T-cell (primary cell): Measurements from ENCODE around the gene LPCAT4. TPM values are rescaled to one million over a fixed set of nuclear protein-coding genes. Genes with fewer than 3 reads are reported as not detected.
A peak's percentile ranks its signal among the peaks of the same experiment; 100 is the strongest.

Source experiments
- ATAC-seq, 4 experiments: fragments of 200-7000 bp in 3 of 4; fragments of 150-1000 bp in 1 of 4; cut with Tn5 transposase; replicated peaks in 1 of 4; 1 replicate in 3 of 4; 2 replicates in 1 of 4; pipeline ENCODE4 v1.10.0; 2021; ENCODE audit warnings: moderate library complexity in 3 of 4, mild to moderate bottlenecking in 2 of 4, moderate number of reproducible peaks in 1 of 4
- CTCF ChIA-PET, 2 donors: fragments of 300-600 bp; sonication (Branson Sonifier 250); formaldehyde crosslinking; loops; one replicate each; lab custom pipeline; 2022; ENCODE audit warnings: antibody characterized with exemption in 2 of 2; lab: Charles Lee
- POLR2A ChIA-PET, 2 donors: fragments of 300-600 bp; sonication (Branson Sonifier 250); formaldehyde crosslinking; loops; one replicate each; lab custom pipeline; 2022; ENCODE audit warnings: antibody characterized with exemption in 2 of 2; lab: Charles Lee
- DNase-seq, 35 experiments: peaks; one replicate each; pipeline versions ENCODE4 v3.0.0 to v3.0.0-alpha.2; 2013 to 2023
- H3K27ac ChIP-seq: one replicate; pipeline ENCODE4 v1.5.1; 2013; ENCODE audit warnings: low read length
- H3K27me3 ChIP-seq, 2 experiments: replicated peaks in 1 of 2; 1 replicate in 1 of 2; 2 replicates in 1 of 2; pipeline versions ENCODE4 v1.6.1 to v1.7.0; 2013; ENCODE audit warnings: low read length in 1 of 2, mixed read lengths in 1 of 2; ENCODE audit not compliant: control insufficient read depth in 2 of 2, insufficient read depth in 2 of 2; ENCODE audit errors: extremely low read depth in 1 of 2
- H3K36me3 ChIP-seq, 2 donors: 1 replicate in 1 of 2; 2 replicates in 1 of 2; pipeline versions ENCODE4 v1.6.1 to v1.7.0; 2013; ENCODE audit warnings: low read length in 1 of 2; ENCODE audit not compliant: control insufficient read depth in 2 of 2, insufficient read depth in 1 of 2; ENCODE audit errors: extremely low read depth in 1 of 2
- H3K4me1 ChIP-seq, 2 experiments: 1 replicate in 1 of 2; 2 replicates in 1 of 2; pipeline versions ENCODE4 v1.6.1 to v1.7.0; 2013; ENCODE audit warnings: low read length in 2 of 2, mixed read lengths in 1 of 2; ENCODE audit not compliant: insufficient read depth in 2 of 2, control insufficient read depth in 1 of 2; ENCODE audit errors: extremely low read depth in 1 of 2
- H3K4me3 ChIP-seq, 2 donors: 1 replicate in 1 of 2; 2 replicates in 1 of 2; pipeline versions ENCODE4 v1.5.1 to v1.7.0; 2013; ENCODE audit warnings: mild to moderate bottlenecking in 2 of 2, low read length in 1 of 2, moderate library complexity in 1 of 2; ENCODE audit not compliant: control insufficient read depth in 1 of 2; ENCODE audit errors: extremely low read depth in 1 of 2
- H3K9me3 ChIP-seq: 2 replicates; pipeline ENCODE4 v1.7.0; 2013
- H3K27ac Mint-ChIP-seq, 2 donors: one replicate each; pipeline ENCODE4 v1.8.0; 2020 to 2021; ENCODE audit warnings: mild to moderate bottlenecking in 2 of 2, mixed read lengths in 2 of 2
- H3K27me3 Mint-ChIP-seq, 2 donors: one replicate each; pipeline ENCODE4 v1.8.0; 2021 to 2022; ENCODE audit warnings: mixed read lengths in 2 of 2
- H3K36me3 Mint-ChIP-seq: one replicate; pipeline ENCODE4 v1.8.0; 2021; ENCODE audit warnings: mixed read lengths
- H3K4me1 Mint-ChIP-seq, 3 donors: one replicate each; pipeline ENCODE4 v1.8.0; 2020 to 2022; ENCODE audit warnings: mixed read lengths in 3 of 3, mild to moderate bottlenecking in 1 of 3
- H3K4me3 Mint-ChIP-seq, 3 donors: one replicate each; pipeline ENCODE4 v1.8.0; 2020 to 2022; ENCODE audit warnings: mild to moderate bottlenecking in 3 of 3, mixed read lengths in 3 of 3, moderate library complexity in 3 of 3
- H3K9me3 Mint-ChIP-seq, 3 donors: one replicate each; pipeline ENCODE4 v1.8.0; 2020 to 2022; ENCODE audit warnings: mixed read lengths in 3 of 3
- WGBS: methylation state at CpG from one replicate; pipeline ENCODE4 v1.1.5; 2013; ENCODE audit warnings: missing lambda C conversion rate; ENCODE audit not compliant: insufficient coverage; 5-methylcytosine and 5-hydroxymethylcytosine counted together
- total RNA-seq, 35 experiments: library from RNA in 6 of 35; stranded (reverse) in 6 of 35; fragments of 120-200 nt in 1 of 35; gene quantifications; one replicate each; pipeline versions ENCODE4 v1.2.1 to v1.2.4 and lab custom pipeline; 2013 to 2026

The LPCAT4 gene
- total RNA-seq, 5 donors from 2014 or later (not counting 1 experiment from before 2014, with no cell fraction given) = 60.8 to 115 (median 91.1) TPM

GRCh38 chr15:34331809-34332208, 35.2 kb downstream of the LPCAT4 start:
- DNase-seq (peak in 1 of 35 experiments; percentile 56), ATAC-seq (peak; percentile 64 to 71 (median 68))
- Mint-ChIP-seq H3K4me3 (peak overlapping the region; percentile 13 to 50 (median 41)), H3K9me3 (no peaks in the 10 kb centered on the region), H3K27me3 (no peaks in the 10 kb centered on the region), H3K36me3 (peaks cover 7% of the 10 kb centered on the region), H3K4me1 (peaks cover 78 to 93% (median 89%) of the 10 kb centered on the region in 3 donors), H3K27ac (peak overlapping the region; percentile 77 to 86)
- Histone ChIP-seq H3K4me3 (no peak overlapping the region), H3K36me3 (no peaks in the 10 kb centered on the region), H3K4me1 (peaks cover 52 to 55% of the 10 kb centered on the region in 2 experiments), H3K27me3 (no peaks in the 10 kb centered on the region), H3K9me3 (no peaks in the 10 kb centered on the region), H3K27ac (peak overlapping the region; percentile 30)
- 0% methylated on average over 1 of the region's 2 CpGs for WGBS
- POLR2A ChIA-PET = no interaction called here
- CTCF ChIA-PET = no interaction called here

GRCh38 chr15:34330279-34330678, 36.7 kb downstream of the LPCAT4 start:
- Histone ChIP-seq H3K27ac (peak overlapping the region; percentile 38), H3K36me3 (no peaks in the 10 kb centered on the region), H3K4me1 (peaks cover 44 to 47% of the 10 kb centered on the region in 2 experiments), H3K9me3 (no peaks in the 10 kb centered on the region), H3K27me3 (no peaks in the 10 kb centered on the region), H3K4me3 (no peak overlapping the region)
- DNase-seq (no peak), ATAC-seq (no peak)
- Mint-ChIP-seq H3K9me3 (no peaks in the 10 kb centered on the region), H3K27me3 (no peaks in the 10 kb centered on the region), H3K36me3 (peaks cover 7% of the 10 kb centered on the region), H3K27ac (peak overlapping the region; percentile 59 to 83), H3K4me1 (peaks cover 76 to 86% (median 85%) of the 10 kb centered on the region in 3 donors), H3K4me3 (peak overlapping the region in 1 of 3 donors; percentile 52)
- 100% methylated on average over 3 of the region's 5 CpGs for WGBS
- CTCF ChIA-PET = interaction anchor here in 1 of 2 donors (1.2 kb wide), 1 partner anchor 59 kb away, joined by 3 read pairs; no protein-coding TSS in a partner anchor
- POLR2A ChIA-PET = interaction anchor here (0.6 to 0.7 kb wide), 3 partner anchors 23 to 110 kb away, joined by 5 to 6 read pairs (median 5); no protein-coding TSS in a partner anchor

GRCh38 chr15:34329006-34329405, 38.0 kb downstream of the LPCAT4 start:
- H3K9me3 Mint-ChIP-seq = no peaks in the 10 kb centered on the region
- no peak for ATAC-seq

GRCh38 chr15:34327906-34328305, 39.1 kb downstream of the LPCAT4 start:
- no CpG with 5 or more reads among the region's 4 CpGs for WGBS
- DNase-seq = no peak
- Mint-ChIP-seq H3K27ac (peak overlapping the region; percentile 87 to 96), H3K4me1 (peaks cover 65 to 75% (median 69%) of the 10 kb centered on the region in 3 donors), H3K36me3 (peaks cover 7% of the 10 kb centered on the region), H3K4me3 (peak overlapping the region; percentile 32 to 61 (median 56)), H3K9me3 (no peaks in the 10 kb centered on the region), H3K27me3 (no peaks in the 10 kb centered on the region)
- POLR2A ChIA-PET = interaction anchor here (0.5 to 1.6 kb wide), 7 partner anchors 9 to 659 kb away, joined by 3 to 5 read pairs (median 3); partner anchors contain the start of gene SLC12A6 (in 1 of the 2)
- no peaks in the 10 kb centered on the region for H3K9me3 ChIP-seq
- H3K27ac ChIP-seq = peak overlapping the region; percentile 53
- H3K4me3 ChIP-seq = peak overlapping the region in 1 of 2 donors; percentile 18
- no peaks in the 10 kb centered on the region for H3K27me3 ChIP-seq
- peaks cover 32 to 37% of the 10 kb centered on the region in 2 experiments for H3K4me1 ChIP-seq
- peak in 1 of 4 experiments; percentile 27 for ATAC-seq
- CTCF ChIA-PET = interaction anchor here (0.6 to 3.0 kb wide), 10 partner anchors 9 to 1215 kb away, joined by 3 to 19 read pairs (median 4); partner anchors contain the start of genes NOP10 (in 2 of the 2), NUTM1 (in 2 of the 2), LPCAT4 (in 1 of the 2) and SLC12A6 (in 1 of the 2)
- no peaks in the 10 kb centered on the region for H3K36me3 ChIP-seq

More at GRCh38 chr15:34329006-34329405, 38.0 kb downstream of the LPCAT4 start:
- Mint-ChIP-seq H3K36me3 (peaks cover 7% of the 10 kb centered on the region), H3K27ac (peak overlapping the region; percentile 87 to 96), H3K27me3 (no peaks in the 10 kb centered on the region), H3K4me1 (peaks cover 73 to 79% (median 76%) of the 10 kb centered on the region in 3 donors), H3K4me3 (peak overlapping the region; percentile 7 to 59 (median 56))
- POLR2A ChIA-PET = interaction anchor here (0.5 to 1.6 kb wide), 5 partner anchors 10 to 104 kb away, joined by 3 to 8 read pairs (median 5); no protein-coding TSS in a partner anchor
- peak overlapping the region; percentile 3 for H3K27ac ChIP-seq
- no peak overlapping the region for H3K4me3 ChIP-seq
- peaks cover 38 to 47% of the 10 kb centered on the region in 2 experiments for H3K4me1 ChIP-seq
- 63% methylated on average over 1 of the region's 2 CpGs for WGBS
- no peaks in the 10 kb centered on the region for H3K9me3 ChIP-seq
- DNase-seq = no peak
- no peaks in the 10 kb centered on the region for H3K27me3 ChIP-seq
- CTCF ChIA-PET = interaction anchor here (0.6 to 3.0 kb wide), 7 partner anchors 9 to 88 kb away, joined by 3 to 19 read pairs (median 5); partner anchors contain the start of genes LPCAT4 (in 1 of the 2), NOP10 (in 1 of the 2), NUTM1 (in 1 of the 2) and SLC12A6 (in 1 of the 2)
- no peaks in the 10 kb centered on the region for H3K36me3 ChIP-seq

- Mint-ChIP-seq H3K27ac (peak overlapping the region; percentile 1 to 84), H3K4me3 (no peak overlapping the region), H3K9me3 (no peaks in the 10 kb centered on the region), H3K4me1 (peaks cover 53 to 71% (median 63%) of the 10 kb centered on the region in 3 donors), H3K27me3 (no peaks in the 10 kb centered on the region), H3K36me3 (no peaks in the 10 kb centered on the region)
- ChIA-PET CTCF (interaction anchor here (0.6 to 1.4 kb wide), 5 partner anchors 8 to 193 kb away, joined by 3 to 8 read pairs (median 4); partner anchors contain the start of genes LPCAT4 (in 1 of the 2), NOP10 (in 1 of the 2) and NUTM1 (in 1 of the 2)), POLR2A (interaction anchor here (0.5 to 0.6 kb wide), 3 partner anchors 12 to 287 kb away, joined by 3 to 12 read pairs (median 3); no protein-coding TSS in a partner anchor)
- Histone ChIP-seq H3K4me3 (no peak overlapping the region), H3K27ac (no peak overlapping the region), H3K9me3 (no peaks in the 10 kb centered on the region), H3K36me3 (no peaks in the 10 kb centered on the region), H3K27me3 (no peaks in the 10 kb centered on the region), H3K4me1 (peaks cover 19 to 24% of the 10 kb centered on the region in 2 experiments)
- ATAC-seq = no peak
- no peak for DNase-seq
Observed at GRCh38 chr15:34325368-34325767, 41.6 kb downstream of the LPCAT4 start.

GRCh38 chr15:34324933-34325332, 42.1 kb downstream of the LPCAT4 start:
- no peak for DNase-seq
- Mint-ChIP-seq H3K36me3 (peaks cover 4% of the 10 kb centered on the region), H3K27me3 (no peaks in the 10 kb centered on the region), H3K9me3 (no peaks in the 10 kb centered on the region), H3K27ac (peak overlapping the region; percentile 52 to 76), H3K4me1 (peaks cover 49 to 70% (median 63%) of the 10 kb centered on the region in 3 donors), H3K4me3 (no peak overlapping the region)
- Histone ChIP-seq H3K27ac (no peak overlapping the region), H3K4me1 (peaks cover 17 to 24% of the 10 kb centered on the region in 2 experiments), H3K36me3 (no peaks in the 10 kb centered on the region), H3K27me3 (no peaks in the 10 kb centered on the region), H3K9me3 (no peaks in the 10 kb centered on the region), H3K4me3 (no peak overlapping the region)
- no peak for ATAC-seq
- POLR2A ChIA-PET = interaction anchor here in 1 of 2 donors (0.6 kb wide), 1 partner anchor 287 kb away, joined by 3 read pairs; no protein-coding TSS in a partner anchor
- CTCF ChIA-PET = interaction anchor here (0.7 to 1.1 kb wide), 4 partner anchors 18 to 83 kb away, joined by 3 to 4 read pairs (median 4); partner anchors contain the start of genes LPCAT4 (in 1 of the 2), NOP10 (in 1 of the 2) and NUTM1 (in 1 of the 2)
- WGBS = no CpG with 5 or more reads among the region's 1 CpG
